HepG2 (cell line): ENCODE measurements around the gene MFN2. TPM values are rescaled to one million over a fixed set of nuclear protein-coding genes. Genes with fewer than 3 reads are reported as not detected.

ENCODE experiments used
- BHLHE40 ChIP-seq: IDR thresholded peaks from 2 replicates; pipeline ENCODE4 v1.6.1; 2011; ENCODE audit warnings: low read length, improper control_type of control experiment
- CTCF ChIP-seq: sonication (generic); formaldehyde crosslinking; IDR thresholded peaks from 2 replicates; pipeline ENCODE4 v1.5.0; 2020; ENCODE audit warnings: mild to moderate bottlenecking, missing genetic modification reagents, moderate library complexity
- HOXA5 ChIP-seq: sonication (generic); formaldehyde crosslinking; IDR thresholded peaks from 2 replicates; pipeline ENCODE4 v1.4.0; 2020; ENCODE audit warnings: missing genetic modification reagents
- PAX8 ChIP-seq: sonication (generic); formaldehyde crosslinking; IDR thresholded peaks from 2 replicates; pipeline ENCODE4 v1.8.0; 2022; ENCODE audit warnings: mild to moderate bottlenecking, missing genetic modification reagents, borderline replicate concordance
- POGZ ChIP-seq: sonication (generic); formaldehyde crosslinking; IDR thresholded peaks from 2 replicates; pipeline ENCODE4 v1.4.0; 2020; ENCODE audit warnings: mild to moderate bottlenecking, missing genetic modification reagents
- RERE ChIP-seq: IDR thresholded peaks from 2 replicates; pipeline ENCODE4 v1.6.1; 2016; ENCODE audit warnings: low read depth, missing genetic modification reagents, missing compliant biosample characterization
- SMC3 ChIP-seq: IDR thresholded peaks from 2 replicates; pipeline ENCODE4 v1.6.1; 2011; ENCODE audit warnings: low read length, improper control_type of control experiment
- XRCC5 ChIP-seq: fragments of 200-400 bp; formaldehyde crosslinking; optimal IDR thresholded peaks from 2 replicates; pipeline ENCODE3; 2017; ENCODE audit warnings: mild to moderate bottlenecking, low read length
- ZNF367 ChIP-seq: sonication (generic); formaldehyde crosslinking; IDR thresholded peaks from 2 replicates; pipeline ENCODE4 v1.4.0; 2020; ENCODE audit warnings: missing genetic modification reagents, borderline replicate concordance
- ZNF704 ChIP-seq: sonication (generic); formaldehyde crosslinking; IDR thresholded peaks from 2 replicates; pipeline ENCODE4 v1.8.1; 2023; ENCODE audit warnings: mild to moderate bottlenecking, inconsistent platforms, moderate library complexity, missing genetic modification reagents, borderline replicate concordance
- ZNF746 ChIP-seq: sonication (generic); formaldehyde crosslinking; IDR thresholded peaks from 2 replicates; pipeline ENCODE4 v1.8.0; 2022; ENCODE audit warnings: mild to moderate bottlenecking, missing genetic modification reagents
- ZNF784 ChIP-seq: sonication (generic); formaldehyde crosslinking; IDR thresholded peaks from 2 replicates; pipeline ENCODE4 v1.5.1; 2020; ENCODE audit warnings: missing genetic modification reagents, mild to moderate bottlenecking, borderline replicate concordance
- ZSCAN22 ChIP-seq: sonication (generic); formaldehyde crosslinking; IDR thresholded peaks from 2 replicates; pipeline ENCODE4 v1.4.0; 2020; ENCODE audit warnings: mild to moderate bottlenecking, missing genetic modification reagents
- ZXDC ChIP-seq: sonication (generic); formaldehyde crosslinking; IDR thresholded peaks from 2 replicates; pipeline ENCODE4 v1.5.0; 2020; ENCODE audit warnings: mild to moderate bottlenecking, missing genetic modification reagents
- polyA plus RNA-seq, 8 experiments: library from polyadenylated mRNA; depleted of rRNA in 3 of 8; stranded (reverse) in 7 of 8; unstranded in 1 of 8; fragments of >200 nt; fragmentation: Illumina TruSeq in 4 of 8; extraction: Trizol in 4 of 8; gene quantifications; 2 replicates each; pipeline versions ENCODE4 v1.2.1 to v1.2.3, GENCODE V29; 2011 to 2016; ENCODE audit warnings: low read depth in 4 of 8, missing spikeins in 1 of 8, mixed read lengths in 1 of 8; ENCODE audit not compliant: insufficient read depth in 1 of 8
- total RNA-seq, 5 experiments: library from RNA; depleted of rRNA; stranded (reverse); fragments of >200 nt; fragmentation: Illumina TruSeq; extraction: Trizol; gene quantifications; 2 replicates each; pipeline ENCODE4 v1.2.3, GENCODE V29; 2016; ENCODE audit warnings: low read depth in 1 of 5

The MFN2 gene
- total and polyA plus RNA-seq, 2 of the 13 experiments (the other 11 are each of a cell fraction or from before 2014, with no cell fraction given), result 38.7 to 60.9 TPM

- TF ChIP-seq BHLHE40, result no peak
- TF ChIP-seq HOXA5 (CRISPR knock-in tag), result peak; percentile 39; the same call in 1 of the 2 replicates
- no peak for TF ChIP-seq SMC3
- peak; percentile 89 for TF ChIP-seq POGZ
- TF ChIP-seq ZNF784, result no peak
- no peak for TF ChIP-seq ZSCAN22 (CRISPR knock-in tag)
- TF ChIP-seq PAX8, result no peak
- TF ChIP-seq CTCF (CRISPR knock-in tag), result 0 out of 2 replicates have a peak, but pooled peaks have one; percentile 19
- peak; percentile 30 for TF ChIP-seq XRCC5
- 0 out of 2 replicates have a peak, but pooled peaks have one; percentile 14 for TF ChIP-seq RERE (CRISPR knock-in tag)
- no peak; the same call in 1 of the 2 replicates for TF ChIP-seq ZXDC (CRISPR knock-in tag)
- TF ChIP-seq ZNF704 (CRISPR knock-in tag), result no peak
- TF ChIP-seq ZNF746 (CRISPR knock-in tag), result peak; percentile 39; the same call in 1 of the 2 replicates
- no peak for TF ChIP-seq ZNF367
These were observed at the start of gene MFN2 (continued) for GRCh38 chr1:11979851-11980675.
